OCI-LY3 (cell line): Measurements from ENCODE around the gene TBKBP1.

ENCODE experiments used
- CTCF ChIP-seq: fragments of 200-600, 300-600 bp; sonication (generic); IDR thresholded peaks from 2 replicates; pipeline ENCODE4 v1.5.1; 2014; ENCODE audit warnings: antibody characterized with exemption, low read length, low read depth
- EZH2phosphoT487 ChIP-seq: fragments of 200-600 bp; shearing (Covaris generic); IDR thresholded peaks from 2 replicates; pipeline ENCODE4 v1.6.1; 2018; ENCODE audit warnings: antibody characterized with exemption, mixed run types, low read depth

GRCh38 chr17:47742319-47743181 lies 48.6 kb downstream of the TBKBP1 start:
- TF ChIP-seq CTCF: peak; percentile 68
- no peak for TF ChIP-seq EZH2phosphoT487
